ENCODE measurements around the gene CHP2.

DNA sequence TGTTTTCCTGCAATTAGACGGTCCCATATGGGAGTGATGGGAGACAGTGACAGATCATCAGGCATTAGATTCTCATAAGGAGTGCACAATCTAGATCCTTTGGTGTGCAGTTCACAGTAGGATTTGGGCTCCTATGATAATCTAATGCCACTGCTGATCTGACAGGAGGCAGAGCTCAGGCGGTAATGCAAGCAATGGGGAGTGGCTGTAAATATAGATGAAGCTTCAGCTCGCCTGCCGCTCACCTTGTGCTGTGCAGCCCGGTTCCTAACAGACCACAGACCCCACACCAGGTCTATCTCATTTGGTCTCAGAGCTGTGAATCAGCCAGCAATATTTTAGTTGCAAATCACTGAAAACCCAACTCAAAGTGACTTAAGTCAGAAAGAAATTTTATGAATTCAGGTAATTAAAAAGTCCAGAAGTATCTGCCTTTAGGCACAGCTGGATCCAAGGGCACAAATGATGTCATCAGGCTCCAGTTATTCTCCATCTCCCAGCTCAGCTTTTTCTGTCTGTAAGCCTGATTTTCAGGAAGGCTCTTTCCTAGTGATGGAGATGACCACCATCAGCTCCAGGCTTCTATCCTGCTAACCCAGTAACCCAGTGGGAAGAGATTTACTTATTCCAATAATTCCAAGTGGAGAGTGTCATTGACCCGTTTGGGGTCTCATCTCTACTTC, 3.3 kb downstream of the CHP2 start:
- TF ChIP-seq, protein P1, sequence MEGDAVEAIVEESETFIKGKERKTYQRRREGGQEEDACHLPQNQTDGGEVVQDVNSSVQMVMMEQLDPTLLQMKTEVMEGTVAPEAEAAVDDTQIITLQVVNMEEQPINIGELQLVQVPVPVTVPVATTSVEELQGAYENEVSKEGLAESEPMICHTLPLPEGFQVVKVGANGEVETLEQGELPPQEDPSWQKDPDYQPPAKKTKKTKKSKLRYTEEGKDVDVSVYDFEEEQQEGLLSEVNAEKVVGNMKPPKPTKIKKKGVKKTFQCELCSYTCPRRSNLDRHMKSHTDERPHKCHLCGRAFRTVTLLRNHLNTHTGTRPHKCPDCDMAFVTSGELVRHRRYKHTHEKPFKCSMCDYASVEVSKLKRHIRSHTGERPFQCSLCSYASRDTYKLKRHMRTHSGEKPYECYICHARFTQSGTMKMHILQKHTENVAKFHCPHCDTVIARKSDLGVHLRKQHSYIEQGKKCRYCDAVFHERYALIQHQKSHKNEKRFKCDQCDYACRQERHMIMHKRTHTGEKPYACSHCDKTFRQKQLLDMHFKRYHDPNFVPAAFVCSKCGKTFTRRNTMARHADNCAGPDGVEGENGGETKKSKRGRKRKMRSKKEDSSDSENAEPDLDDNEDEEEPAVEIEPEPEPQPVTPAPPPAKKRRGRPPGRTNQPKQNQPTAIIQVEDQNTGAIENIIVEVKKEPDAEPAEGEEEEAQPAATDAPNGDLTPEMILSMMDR (IDR thresholded peaks at IDR 0.05) = no peak
- TF ChIP-seq POLR2A (IDR thresholded peaks at IDR 0.05) = no peak
- no peak for TF ChIP-seq POLR2AphosphoS5 (IDR thresholded peaks at IDR 0.05; ENCODE audit: insufficient read depth in 1 of 2, low read depth in 1 of 2)
